SJSA1 (cell line): ENCODE data around the gene ZNF177. TPM values are rescaled to one million over a fixed set of nuclear protein-coding genes. Genes with fewer than 3 reads are reported as not detected.
"Not testable (repeated sequence)": the region's sequence is repeated elsewhere in the genome, so short reads cannot be mapped to it uniquely, and the experiment has no call there.

Experiments
- DNase-seq, 2 experiments: peaks; one replicate each; pipeline ENCODE4 v3.0.0-alpha.2; 2015 to 2020; ENCODE audit warnings: low spot score in 2 of 2, low read depth in 1 of 2
- H3K27ac ChIP-seq: fragments of 250-450 bp; sonication (Bioruptor Pico); 2 replicates; pipeline ENCODE4 v1.5.1; 2020; ENCODE audit warnings: mild to moderate bottlenecking, moderate library complexity
- H3K27me3 ChIP-seq: fragments of 250-450 bp; sonication (Bioruptor Pico); replicated peaks from 2 replicates; pipeline ENCODE4 v1.5.1; 2020; ENCODE audit warnings: mild to moderate bottlenecking, moderate library complexity
- H3K36me3 ChIP-seq: fragments of 250-450 bp; sonication (Bioruptor Pico); 2 replicates; pipeline ENCODE4 v1.5.1; 2020; ENCODE audit warnings: mild to moderate bottlenecking
- H3K4me1 ChIP-seq: fragments of 250-450 bp; sonication (Bioruptor Pico); replicated peaks from 2 replicates; pipeline ENCODE4 v1.6.1; 2021; ENCODE audit warnings: mild to moderate bottlenecking
- H3K4me3 ChIP-seq: fragments of 250-450 bp; sonication (Bioruptor Pico); 2 replicates; pipeline ENCODE4 v1.5.1; 2020; ENCODE audit warnings: mild to moderate bottlenecking
- H3K9me3 ChIP-seq: fragments of 250-450 bp; sonication (Bioruptor Pico); replicated peaks from 2 replicates; pipeline ENCODE4 v1.5.1; 2020; ENCODE audit warnings: mild to moderate bottlenecking
- total RNA-seq: library from RNA; depleted of rRNA; stranded (reverse); fragments of >200 nt; shearing (Covaris generic); gene quantifications from 2 replicates; pipeline ENCODE4 v1.2.3, GENCODE V29; 2014; rRNA removed

The ZNF177 gene
- 1.8 TPM in 1 of 2 replicates, not detected in the other for total RNA-seq

GRCh38 chr19:9362905-9363304, at the start of gene ZNF177:
TSS of gene ZNF177 (plus strand) at chr19:9363013. CDS start at chr19:9378312, 15,299 bp downstream.
- H3K27ac ChIP-seq: no peak within 1 kb of the TSS
- H3K4me3 ChIP-seq: peak within 1 kb of the TSS; percentile 30
- H3K9me3 ChIP-seq: no peaks in the 10 kb centered on the region; the same call in none of the 2 replicates
- H3K4me1 ChIP-seq: no peaks in the 10 kb centered on the region
- H3K36me3 ChIP-seq: no peaks in the 10 kb centered on the region
- no peak for DNase-seq
- H3K27me3 ChIP-seq: no peaks in the 10 kb centered on the region

GRCh38 chr19:9313756-9314155, 49.1 kb upstream of the ZNF177 start:
- Histone ChIP-seq H3K9me3 (peaks cover 8% of the 10 kb centered on the region), H3K27ac (no peak overlapping the region), H3K4me3 (no peak overlapping the region), H3K27me3 (no peaks in the 10 kb centered on the region), H3K36me3 (peaks cover 3% of the 10 kb centered on the region; the same call in 1 of the 2 replicates), H3K4me1 (no peaks in the 10 kb centered on the region; the same call in 1 of the 2 replicates)
- no peak for DNase-seq

GRCh38 chr19:9321338-9321737, 41.5 kb upstream of the ZNF177 start:
- no peak overlapping the region for H3K27ac ChIP-seq
- H3K4me1 ChIP-seq: peaks cover 6% of the 10 kb centered on the region; the same call in 1 of the 2 replicates
- H3K9me3 ChIP-seq: 0 out of 2 replicates have a peak, but pooled peaks cover 11% of the 10 kb centered on the region
- DNase-seq: no peak
- no peaks in the 10 kb centered on the region for H3K27me3 ChIP-seq
- no peak overlapping the region for H3K4me3 ChIP-seq
- H3K36me3 ChIP-seq: no peaks in the 10 kb centered on the region

- not testable (repeated sequence) for H3K4me3 ChIP-seq, H3K27ac ChIP-seq, H3K27me3 ChIP-seq, H3K36me3 ChIP-seq, H3K4me1 ChIP-seq, DNase-seq
- H3K9me3 ChIP-seq: 0 out of 2 replicates have a peak, but pooled peaks cover 11% of the 10 kb centered on the region
These were observed 41.1 kb upstream of the ZNF177 start for GRCh38 chr19:9321756-9322155.

GRCh38 chr19:9322201-9322600, 40.6 kb upstream of the ZNF177 start:
- not testable (repeated sequence) for H3K4me1 ChIP-seq, H3K27me3 ChIP-seq, DNase-seq, H3K27ac ChIP-seq, H3K4me3 ChIP-seq, H3K36me3 ChIP-seq
- H3K9me3 ChIP-seq: 0 out of 2 replicates have a peak, but pooled peaks cover 11% of the 10 kb centered on the region

GRCh38 chr19:9323557-9323918, 39.3 kb upstream of the ZNF177 start:
- Histone ChIP-seq H3K27ac (peak overlapping the region; percentile 38), H3K27me3 (no peaks in the 10 kb centered on the region), H3K4me3 (peak overlapping the region; percentile 59), H3K9me3 (peaks cover 15% of the 10 kb centered on the region; the same call in 1 of the 2 replicates), H3K36me3 (peaks cover 3% of the 10 kb centered on the region; the same call in 1 of the 2 replicates), H3K4me1 (peaks cover 6% of the 10 kb centered on the region; the same call in 1 of the 2 replicates)
- DNase-seq: peak in 1 of 2 experiments; percentile 64

DNA sequence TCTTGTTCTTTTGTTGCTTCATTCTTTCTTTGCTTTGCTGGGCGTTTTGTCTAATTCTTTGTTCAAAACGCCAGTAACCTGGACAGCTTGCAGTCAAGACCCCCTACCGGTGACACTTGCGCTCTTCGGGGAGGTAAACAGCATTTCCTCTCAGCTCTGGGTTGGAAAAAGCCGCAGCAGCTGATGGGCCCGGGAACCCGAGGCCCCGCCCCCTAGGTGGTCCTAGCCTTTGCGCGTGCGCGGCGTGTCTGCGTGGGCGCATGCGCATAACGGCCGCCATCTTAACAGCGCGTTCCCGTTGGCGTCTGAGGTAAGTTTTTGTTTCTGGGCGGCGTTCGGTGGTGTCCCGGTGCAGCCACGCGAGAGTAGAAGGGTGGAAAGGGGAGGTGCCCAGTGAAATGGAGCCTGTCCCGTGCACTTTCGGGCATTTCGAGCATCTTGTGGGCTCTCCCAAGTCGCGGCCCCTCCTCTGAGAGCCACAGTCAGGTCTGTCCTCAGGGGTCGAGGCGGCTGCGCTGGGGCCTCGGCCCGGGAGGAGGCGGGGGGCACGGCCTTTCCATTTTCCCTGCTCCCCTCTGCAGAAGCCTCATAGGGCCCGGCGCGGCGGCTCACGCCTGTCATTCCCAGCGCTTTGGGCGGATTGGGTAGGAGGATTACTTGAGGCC, 38.8 kb upstream of the ZNF177 start, which contains the start of gene ZNF559:
ZNF559 (plus strand) TSS at position 261 of the 665 bp plus-strand sequence. CDS start 14,371 bp downstream, outside the sequence.
- peaks cover 15% of the 10 kb centered on the region; the same call in 1 of the 2 replicates for H3K9me3 ChIP-seq
- peak within 1 kb of the TSS; percentile 38 for H3K27ac ChIP-seq
- H3K4me1 ChIP-seq: peaks cover 6% of the 10 kb centered on the region; the same call in 1 of the 2 replicates
- H3K36me3 ChIP-seq: peaks cover 3% of the 10 kb centered on the region; the same call in 1 of the 2 replicates
- DNase-seq: peak; percentile 94 to 95
- no peaks in the 10 kb centered on the region for H3K27me3 ChIP-seq
- peak within 1 kb of the TSS; percentile 59 for H3K4me3 ChIP-seq

DNA sequence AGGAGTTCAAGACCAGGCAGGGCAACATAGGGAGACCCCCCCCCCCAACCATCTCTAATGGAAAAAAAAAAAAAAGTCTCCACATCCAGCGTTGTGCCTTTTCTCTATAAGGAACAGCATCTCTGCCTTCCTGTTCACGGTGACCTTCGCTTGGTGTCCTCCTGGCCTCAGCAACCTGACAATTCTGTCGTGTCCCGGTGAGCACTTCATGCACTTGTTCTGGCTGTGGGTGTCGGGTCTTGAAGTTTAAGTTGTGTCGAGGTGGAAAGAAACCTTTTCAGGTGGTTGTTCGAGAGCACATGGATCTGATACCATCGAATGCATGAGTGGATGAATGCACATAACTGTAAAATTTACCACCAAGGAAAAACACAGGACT, 38.2 kb upstream of the ZNF177 start:
- Histone ChIP-seq H3K27ac (no peak overlapping the region), H3K9me3 (peaks cover 15% of the 10 kb centered on the region; the same call in 1 of the 2 replicates), H3K4me3 (peak overlapping the region; percentile 59), H3K4me1 (peaks cover 6% of the 10 kb centered on the region; the same call in 1 of the 2 replicates), H3K36me3 (peaks cover 3% of the 10 kb centered on the region; the same call in 1 of the 2 replicates), H3K27me3 (no peaks in the 10 kb centered on the region)
- no peak for DNase-seq

DNA sequence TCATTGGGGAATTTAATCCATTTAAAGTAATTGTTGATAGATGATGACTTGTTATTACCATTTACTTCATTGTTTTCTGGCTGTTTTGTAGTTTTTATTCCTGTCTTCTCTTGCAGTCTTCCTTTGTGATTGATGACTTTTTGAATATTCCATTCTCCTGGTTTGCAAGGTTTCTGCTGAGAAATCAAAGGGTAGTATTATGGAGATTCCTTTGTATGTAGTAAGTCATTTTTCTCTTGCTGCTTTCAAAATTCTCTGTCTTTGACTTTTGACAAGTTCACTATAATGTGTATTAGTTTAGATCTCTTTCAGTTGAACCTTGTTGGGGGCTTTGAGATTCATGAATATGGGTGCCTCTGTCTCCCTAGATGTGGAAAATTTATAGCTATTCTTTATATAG, 32.8 kb upstream of the ZNF177 start:
- no peak overlapping the region for H3K4me3 ChIP-seq
- H3K4me1 ChIP-seq: no peaks in the 10 kb centered on the region
- peaks cover 13% of the 10 kb centered on the region for H3K36me3 ChIP-seq
- H3K27me3 ChIP-seq: no peaks in the 10 kb centered on the region
- no peak overlapping the region for H3K27ac ChIP-seq
- H3K9me3 ChIP-seq: peaks cover 23% of the 10 kb centered on the region
- no peak for DNase-seq

GRCh38 chr19:9342610-9343304, 20.1 kb upstream of the ZNF177 start:
- H3K9me3 ChIP-seq: peaks cover 36% of the 10 kb centered on the region
- H3K4me1 ChIP-seq: no peaks in the 10 kb centered on the region
- peaks cover 38% of the 10 kb centered on the region for H3K36me3 ChIP-seq
- no peak overlapping the region for H3K4me3 ChIP-seq
- no peaks in the 10 kb centered on the region for H3K27me3 ChIP-seq
- H3K27ac ChIP-seq: no peak overlapping the region
- no peak for DNase-seq

DNA sequence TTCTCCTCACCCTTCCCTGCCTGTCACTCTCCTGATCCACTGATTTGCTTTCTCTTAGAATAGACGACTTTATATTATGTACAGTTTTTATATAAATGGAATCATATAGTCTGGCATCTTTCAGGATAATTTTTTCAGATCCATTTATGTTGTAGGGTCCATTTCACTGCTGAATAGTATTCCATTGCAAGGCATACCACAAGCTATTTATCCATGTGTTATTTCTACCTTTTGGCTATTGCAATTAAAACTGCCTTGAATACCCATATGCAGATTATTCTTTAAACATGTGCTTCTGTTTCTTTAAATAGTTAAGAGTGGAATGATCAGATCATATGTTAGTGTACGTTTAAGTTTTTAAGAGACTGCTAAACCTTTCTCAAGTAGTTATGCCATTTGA, 17.8 kb upstream of the ZNF177 start:
- Histone ChIP-seq H3K9me3 (peaks cover 25% of the 10 kb centered on the region), H3K27me3 (no peaks in the 10 kb centered on the region), H3K27ac (no peak overlapping the region), H3K4me1 (no peaks in the 10 kb centered on the region), H3K36me3 (peaks cover 31% of the 10 kb centered on the region), H3K4me3 (no peak overlapping the region)
- DNase-seq: no peak

DNA sequence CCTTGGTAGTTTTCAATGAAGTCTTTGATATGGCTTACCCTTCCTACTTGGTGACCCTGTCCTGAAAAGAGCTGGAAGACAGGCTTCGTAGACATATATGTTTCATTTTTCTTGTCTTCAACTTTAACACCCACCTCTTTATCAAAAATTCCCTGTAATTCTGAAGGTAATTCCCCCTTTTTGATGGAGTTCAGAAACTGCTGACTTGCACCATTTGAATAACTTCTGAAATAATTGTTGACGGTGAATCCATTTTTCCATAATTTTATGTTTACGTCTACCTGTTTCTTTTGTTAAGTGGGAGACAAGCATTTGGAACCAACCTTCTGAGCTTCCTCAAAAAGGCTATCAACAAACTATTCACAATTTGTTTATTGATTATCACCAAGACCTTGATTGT, 14.6 kb upstream of the ZNF177 start:
- H3K27ac ChIP-seq: no peak overlapping the region
- no peak overlapping the region for H3K4me3 ChIP-seq
- DNase-seq: no peak
- peaks cover 19% of the 10 kb centered on the region for H3K9me3 ChIP-seq
- no peaks in the 10 kb centered on the region for H3K27me3 ChIP-seq
- peaks cover 5% of the 10 kb centered on the region for H3K36me3 ChIP-seq
- H3K4me1 ChIP-seq: no peaks in the 10 kb centered on the region

DNA sequence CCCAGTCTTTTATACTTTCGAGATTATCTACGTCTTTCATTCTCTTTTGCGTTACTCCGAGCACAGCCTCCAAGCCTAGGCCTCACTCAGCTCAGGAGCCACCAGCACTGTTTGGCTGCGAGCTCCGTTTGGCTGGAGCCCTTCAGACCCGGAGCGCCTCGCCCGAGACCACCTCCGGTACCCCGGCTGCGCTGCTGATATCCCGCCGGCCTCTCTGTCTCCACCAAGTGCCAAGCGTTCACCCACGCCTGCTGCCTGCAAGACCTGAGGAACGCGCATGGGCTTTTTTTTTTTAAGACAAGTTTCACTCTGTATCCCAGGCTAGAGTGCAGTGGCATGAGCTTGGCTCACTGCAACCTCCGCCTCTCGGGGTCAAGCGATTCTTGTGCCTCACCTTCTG, 14.1 kb upstream of the ZNF177 start:
- Histone ChIP-seq H3K27ac (no peak overlapping the region), H3K4me1 (no peaks in the 10 kb centered on the region), H3K27me3 (no peaks in the 10 kb centered on the region), H3K36me3 (peaks cover 1% of the 10 kb centered on the region), H3K4me3 (no peak overlapping the region), H3K9me3 (peaks cover 14% of the 10 kb centered on the region)
- DNase-seq: no peak

- H3K36me3 ChIP-seq: no peaks in the 10 kb centered on the region
- H3K4me3 ChIP-seq: no peak overlapping the region
- H3K4me1 ChIP-seq: no peaks in the 10 kb centered on the region
- H3K9me3 ChIP-seq: peaks cover 9% of the 10 kb centered on the region
- no peak overlapping the region for H3K27ac ChIP-seq
- H3K27me3 ChIP-seq: no peaks in the 10 kb centered on the region
- DNase-seq: no peak
These were observed 10.3 kb upstream of the ZNF177 start for GRCh38 chr19:9352505-9352904.
